Thoracic aorta (tissue), 2 donors: Measurements from ENCODE around the gene TMEM51. TPM values are rescaled to one million over a fixed set of nuclear protein-coding genes. Genes with fewer than 3 reads are reported as not detected.

Experiments
- ATAC-seq: fragments of 150-250 bp; one replicate; pipeline ENCODE4 v1.8.0; 2017; ENCODE audit warnings: low read depth; ENCODE audit not compliant: insufficient number of reproducible peaks, low FRiP score
- DNase-seq: peaks from one replicate; pipeline ENCODE4 v3.0.0-alpha.2; 2020; ENCODE audit warnings: low spot score
- H3K27ac ChIP-seq, 2 donors: fragments of 200-600 bp; sonication (generic); 1 replicate in 1 of 2; 2 replicates in 1 of 2; pipeline ENCODE4 v1.5.1; 2016; ENCODE audit warnings: mild to moderate bottlenecking in 2 of 2, moderate library complexity in 2 of 2
- H3K27me3 ChIP-seq: fragments of 200-600 bp; sonication (generic); replicated peaks from 2 replicates; pipeline ENCODE4 v1.6.0; 2016; ENCODE audit warnings: mild to moderate bottlenecking; ENCODE audit not compliant: insufficient read depth
- H3K36me3 ChIP-seq: fragments of 200-600 bp; sonication (generic); one replicate; pipeline ENCODE4 v1.5.1; 2016
- H3K4me1 ChIP-seq, 2 donors: fragments of 200-600 bp; sonication (generic); 1 replicate in 1 of 2; 2 replicates in 1 of 2; pipeline versions ENCODE4 v1.5.1 to v1.6.0; 2016; ENCODE audit warnings: low read depth in 2 of 2, mild to moderate bottlenecking in 1 of 2; ENCODE audit not compliant: control insufficient read depth in 1 of 2
- H3K4me3 ChIP-seq: fragments of 200-600 bp; sonication (generic); 2 replicates; pipeline ENCODE4 v1.5.1; 2016; ENCODE audit warnings: mild to moderate bottlenecking
- H3K9me3 ChIP-seq: fragments of 200-600 bp; sonication (generic); 2 replicates; pipeline ENCODE4 v1.5.1; 2016
- total RNA-seq, 2 donors: library from RNA; depleted of rRNA; stranded (reverse); fragments of >200 nt; gene quantifications; one replicate each; pipeline versions ENCODE4 v1.1.0 to v1.2.3, GENCODE V29; 2016
- TF ChIP-seq, protein P1 (sequence below): fragments of 200-600 bp; sonication (generic); IDR thresholded peaks from one replicate; pipeline ENCODE4 v1.5.1; 2019; ENCODE audit warnings: antibody characterized with exemption

Gene TMEM51
- total RNA-seq, 2 donors from 2014 or later = 2.0 to 5.9 TPM

GRCh38 chr1:15168479-15168878 is 14.9 kb downstream of the TMEM51 start:
- TF ChIP-seq, protein P1, sequence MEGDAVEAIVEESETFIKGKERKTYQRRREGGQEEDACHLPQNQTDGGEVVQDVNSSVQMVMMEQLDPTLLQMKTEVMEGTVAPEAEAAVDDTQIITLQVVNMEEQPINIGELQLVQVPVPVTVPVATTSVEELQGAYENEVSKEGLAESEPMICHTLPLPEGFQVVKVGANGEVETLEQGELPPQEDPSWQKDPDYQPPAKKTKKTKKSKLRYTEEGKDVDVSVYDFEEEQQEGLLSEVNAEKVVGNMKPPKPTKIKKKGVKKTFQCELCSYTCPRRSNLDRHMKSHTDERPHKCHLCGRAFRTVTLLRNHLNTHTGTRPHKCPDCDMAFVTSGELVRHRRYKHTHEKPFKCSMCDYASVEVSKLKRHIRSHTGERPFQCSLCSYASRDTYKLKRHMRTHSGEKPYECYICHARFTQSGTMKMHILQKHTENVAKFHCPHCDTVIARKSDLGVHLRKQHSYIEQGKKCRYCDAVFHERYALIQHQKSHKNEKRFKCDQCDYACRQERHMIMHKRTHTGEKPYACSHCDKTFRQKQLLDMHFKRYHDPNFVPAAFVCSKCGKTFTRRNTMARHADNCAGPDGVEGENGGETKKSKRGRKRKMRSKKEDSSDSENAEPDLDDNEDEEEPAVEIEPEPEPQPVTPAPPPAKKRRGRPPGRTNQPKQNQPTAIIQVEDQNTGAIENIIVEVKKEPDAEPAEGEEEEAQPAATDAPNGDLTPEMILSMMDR = no peak
- no peak overlapping the region for H3K4me3 ChIP-seq
- peaks cover 3 to 14% of the 10 kb centered on the region in 2 donors for H3K4me1 ChIP-seq
- no peaks in the 10 kb centered on the region for H3K27me3 ChIP-seq
- no peak overlapping the region for H3K27ac ChIP-seq
- H3K36me3 ChIP-seq = no peaks in the 10 kb centered on the region
- no peak for ATAC-seq
- no peaks in the 10 kb centered on the region for H3K9me3 ChIP-seq
- DNase-seq = no peak

DNA sequence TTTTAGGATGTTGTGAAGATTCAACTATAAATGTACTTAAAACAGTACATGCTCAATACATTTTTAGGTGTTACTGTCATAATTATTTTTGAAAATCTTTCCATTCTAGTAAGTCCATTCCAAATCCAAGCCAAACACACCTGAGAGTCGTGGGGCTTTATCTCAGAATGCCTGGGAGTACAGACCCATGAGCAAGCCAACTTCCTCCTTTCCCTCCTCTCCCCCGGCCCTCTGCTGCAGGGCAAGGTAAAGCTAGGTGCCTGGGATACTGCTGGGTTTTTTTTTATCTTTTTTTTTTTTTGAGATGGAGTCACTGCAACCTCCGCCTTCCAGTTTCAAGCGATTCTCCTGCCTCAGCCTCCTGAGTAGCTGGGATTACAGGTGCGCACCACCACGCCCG is 16.5 kb downstream of the TMEM51 start:
- H3K4me3 ChIP-seq = no peak overlapping the region
- no peaks in the 10 kb centered on the region for H3K36me3 ChIP-seq
- H3K9me3 ChIP-seq = no peaks in the 10 kb centered on the region
- no peaks in the 10 kb centered on the region for H3K27me3 ChIP-seq
- DNase-seq = no peak
- peaks cover 3 to 14% of the 10 kb centered on the region in 2 donors for H3K4me1 ChIP-seq
- H3K27ac ChIP-seq = no peak overlapping the region
- TF ChIP-seq, protein P1 = no peak
- ATAC-seq = no peak

- ATAC-seq (no peak), DNase-seq (no peak)
- H3K27ac ChIP-seq = no peak overlapping the region
- H3K4me3 ChIP-seq = no peak overlapping the region
- H3K27me3 ChIP-seq = no peaks in the 10 kb centered on the region
- H3K9me3 ChIP-seq = no peaks in the 10 kb centered on the region
- peaks cover 3 to 14% of the 10 kb centered on the region in 2 donors for H3K4me1 ChIP-seq
- no peaks in the 10 kb centered on the region for H3K36me3 ChIP-seq
- TF ChIP-seq, protein P1 = no peak
Measured at GRCh38 chr1:15171271-15171908, 17.8 kb downstream of the TMEM51 start.

DNA sequence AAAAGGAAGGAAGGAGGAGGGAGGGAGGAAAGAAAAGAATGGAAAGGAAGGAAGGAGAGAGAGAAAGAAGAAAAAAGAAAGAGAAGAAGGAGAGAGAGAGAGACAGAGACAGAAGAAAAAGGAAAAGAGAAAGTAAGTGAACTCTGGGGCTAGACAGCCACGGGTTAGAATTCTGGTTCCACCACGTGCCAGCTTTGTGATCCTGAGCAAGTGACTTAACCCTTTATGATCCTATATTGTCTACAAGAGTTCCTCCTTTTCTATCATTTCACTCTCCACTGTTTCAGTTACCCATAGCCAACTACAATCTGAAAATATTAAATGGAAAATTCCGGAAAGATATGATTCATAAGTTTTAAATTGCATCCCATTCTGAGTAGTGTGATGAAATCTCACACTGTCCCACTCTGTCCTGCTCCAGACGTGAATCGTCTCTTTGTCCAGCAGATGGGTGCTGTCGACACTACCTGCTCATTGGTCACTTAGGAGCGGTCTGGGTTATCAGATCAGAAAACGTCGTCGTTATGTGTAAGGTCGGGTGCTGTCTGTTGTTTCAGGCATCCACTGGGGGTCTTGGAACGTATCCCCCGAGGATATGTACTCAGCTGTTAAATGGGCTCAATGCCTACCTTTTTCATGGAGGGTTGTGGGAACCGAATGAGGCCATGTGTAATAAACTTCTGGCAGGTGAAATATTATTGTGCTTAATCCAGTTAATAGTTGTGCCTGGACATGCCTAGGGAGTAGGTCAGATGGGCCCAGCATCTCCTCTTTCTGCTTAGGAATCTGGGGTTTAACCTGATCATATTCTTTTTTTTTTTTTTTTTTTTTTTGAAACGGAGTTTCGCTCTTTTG is 19.1 kb downstream of the TMEM51 start:
- Histone ChIP-seq H3K4me3 (no peak overlapping the region), H3K36me3 (no peaks in the 10 kb centered on the region), H3K27me3 (no peaks in the 10 kb centered on the region), H3K27ac (no peak overlapping the region), H3K9me3 (no peaks in the 10 kb centered on the region), H3K4me1 (peaks cover 3 to 14% of the 10 kb centered on the region in 2 donors)
- TF ChIP-seq, protein P1 = no peak
- ATAC-seq (no peak), DNase-seq (no peak)

DNA sequence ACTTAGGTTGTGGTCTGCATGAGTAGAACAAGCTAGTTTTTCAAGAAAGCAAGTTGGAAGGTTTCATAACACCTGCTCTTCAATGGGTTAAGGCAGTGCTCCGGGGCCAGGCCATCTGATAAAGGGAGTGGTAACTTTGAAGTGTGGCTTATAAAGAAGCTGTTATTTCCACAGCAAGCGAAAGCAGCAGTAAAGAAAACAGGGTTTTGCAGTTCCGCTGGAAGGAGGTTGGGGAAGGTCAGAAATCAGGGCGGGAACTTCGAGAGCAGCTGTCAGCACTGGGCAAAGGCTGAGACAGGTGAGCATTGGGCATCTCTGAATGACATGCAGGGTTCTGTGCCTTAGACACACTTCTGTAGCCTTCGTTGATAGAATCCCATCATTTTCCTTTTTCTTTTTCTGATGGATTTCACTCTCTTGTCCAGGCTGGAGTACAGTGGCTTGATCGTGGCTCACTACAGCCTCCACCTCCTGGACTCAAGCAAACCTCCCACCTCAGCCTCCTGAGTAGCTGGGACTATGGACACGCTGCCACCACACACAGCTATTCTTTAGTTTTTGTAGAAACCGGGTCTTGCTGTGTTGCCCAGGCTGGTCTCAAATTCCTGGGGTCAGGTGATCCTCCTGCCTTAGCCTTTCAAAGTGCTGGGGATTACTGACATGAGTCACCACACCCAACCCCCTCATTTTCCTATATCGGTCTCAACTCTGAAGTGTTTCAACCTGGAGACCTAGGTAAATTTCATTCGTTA is 20.5 kb downstream of the TMEM51 start:
- TF ChIP-seq, protein P1 = no peak
- Histone ChIP-seq H3K27ac (no peak overlapping the region), H3K9me3 (no peaks in the 10 kb centered on the region), H3K27me3 (no peaks in the 10 kb centered on the region), H3K4me1 (peaks cover 3 to 17% of the 10 kb centered on the region in 2 donors), H3K4me3 (no peak overlapping the region), H3K36me3 (no peaks in the 10 kb centered on the region)
- ATAC-seq (no peak), DNase-seq (no peak)
